HepG2 (cell line): Measurements from ENCODE around the gene ASAP2. TPM values are rescaled to one million over a fixed set of nuclear protein-coding genes. Genes with fewer than 3 reads are reported as not detected.

ENCODE experiments used
- CHD4 ChIP-seq: fragments of 200-600 bp; sonication (generic); IDR thresholded peaks from 2 replicates; pipeline ENCODE4 v1.7.0; 2017; ENCODE audit warnings: mild to moderate bottlenecking, low read length, borderline replicate concordance
- FOSL2 ChIP-seq: sonication (generic); formaldehyde crosslinking; IDR thresholded peaks from 2 replicates; pipeline ENCODE4 v1.4.0; 2020; ENCODE audit warnings: missing genetic modification reagents
- GABPA ChIP-seq, 2 experiments: IDR thresholded peaks; 2 replicates each; pipeline ENCODE4 v1.6.1; 2011 to 2016; ENCODE audit warnings: low read depth in 2 of 2, low read length in 1 of 2, missing biosample characterization in 1 of 2, missing genetic modification characterization in 1 of 2
- HNF1B ChIP-seq: sonication (generic); formaldehyde crosslinking; IDR thresholded peaks from 2 replicates; pipeline ENCODE4 v1.5.1; 2020; ENCODE audit warnings: mild to moderate bottlenecking, moderate library complexity, missing genetic modification reagents
- HNF4G ChIP-seq, 2 experiments: sonication (generic) in 1 of 2; formaldehyde crosslinking in 1 of 2; IDR thresholded peaks; 2 replicates each; pipeline versions ENCODE4 v1.4.0 to v1.6.1; 2011 to 2020; ENCODE audit warnings: borderline replicate concordance in 2 of 2, low read depth in 2 of 2, mild to moderate bottlenecking in 2 of 2, low read length in 1 of 2, missing genetic modification reagents in 1 of 2, moderate library complexity in 1 of 2
- MAX ChIP-seq: IDR thresholded peaks from 2 replicates; pipeline ENCODE4 v1.6.1; 2012; ENCODE audit warnings: inconsistent platforms
- MIER2 ChIP-seq: IDR thresholded peaks from 2 replicates; pipeline ENCODE4 v1.6.1; 2016; ENCODE audit warnings: missing biosample characterization, missing genetic modification reagents
- NR2F1 ChIP-seq, 2 experiments: fragments of 450-650 bp in 1 of 2; formaldehyde crosslinking in 1 of 2; IDR thresholded peaks; 2 replicates each; pipeline versions ENCODE4 v1.5.0 to v1.6.1; 2016 to 2020; ENCODE audit warnings: mild to moderate bottlenecking in 1 of 2, missing compliant biosample characterization in 1 of 2, missing genetic modification reagents in 1 of 2, moderate library complexity in 1 of 2
- REPIN1 ChIP-seq: sonication (generic); formaldehyde crosslinking; IDR thresholded peaks from 2 replicates; pipeline ENCODE4 v1.8.0; 2022; ENCODE audit warnings: missing genetic modification reagents, low read depth, mild to moderate bottlenecking, borderline replicate concordance
- SIX1 ChIP-seq: sonication (generic); formaldehyde crosslinking; IDR thresholded peaks from 2 replicates; pipeline ENCODE4 v1.4.0; 2020; ENCODE audit warnings: missing genetic modification reagents, borderline replicate concordance
- STAT5B ChIP-seq: sonication (generic); formaldehyde crosslinking; IDR thresholded peaks from 2 replicates; pipeline ENCODE4 v1.4.0; 2020; ENCODE audit warnings: missing genetic modification reagents
- TCF7 ChIP-seq: sonication (generic); IDR thresholded peaks from 2 replicates; pipeline ENCODE4 v1.6.1; 2016; ENCODE audit warnings: antibody characterized with exemption, low read depth
- THAP11 ChIP-seq: IDR thresholded peaks from 2 replicates; pipeline ENCODE4 v1.6.1; 2016; ENCODE audit warnings: missing biosample characterization, missing genetic modification reagents
- ZBTB7A ChIP-seq: sonication (generic); formaldehyde crosslinking; IDR thresholded peaks from 2 replicates; pipeline ENCODE4 v1.8.0; 2022; ENCODE audit warnings: mild to moderate bottlenecking, missing genetic modification reagents
- ZNF337 ChIP-seq: sonication (generic); formaldehyde crosslinking; IDR thresholded peaks from 2 replicates; pipeline ENCODE4 v1.5.1; 2020; ENCODE audit warnings: missing genetic modification reagents, low read depth, mild to moderate bottlenecking, borderline replicate concordance
- ZNF629 ChIP-seq: sonication (generic); formaldehyde crosslinking; conservative IDR thresholded peaks from 2 replicates; pipeline ENCODE4 v1.5.0; 2020; ENCODE audit warnings: missing genetic modification reagents
- ZNF724P ChIP-seq: sonication (generic); formaldehyde crosslinking; IDR thresholded peaks from 2 replicates; pipeline ENCODE4 v1.8.0; 2022; ENCODE audit warnings: missing genetic modification reagents, borderline replicate concordance
- ZNF773 ChIP-seq: sonication (generic); formaldehyde crosslinking; IDR thresholded peaks from 2 replicates; pipeline ENCODE4 v1.4.0; 2020; ENCODE audit warnings: missing genetic modification reagents, borderline replicate concordance
- ZXDC ChIP-seq: sonication (generic); formaldehyde crosslinking; IDR thresholded peaks from 2 replicates; pipeline ENCODE4 v1.5.0; 2020; ENCODE audit warnings: mild to moderate bottlenecking, missing genetic modification reagents
- polyA plus RNA-seq, 8 experiments: library from polyadenylated mRNA; depleted of rRNA in 3 of 8; stranded (reverse) in 7 of 8; unstranded in 1 of 8; fragments of >200 nt; fragmentation: Illumina TruSeq in 4 of 8; extraction: Trizol in 4 of 8; gene quantifications; 2 replicates each; pipeline versions ENCODE4 v1.2.1 to v1.2.3, GENCODE V29; 2011 to 2016; ENCODE audit warnings: low read depth in 4 of 8, missing spikeins in 1 of 8, mixed read lengths in 1 of 8; ENCODE audit not compliant: insufficient read depth in 1 of 8
- total RNA-seq, 5 experiments: library from RNA; depleted of rRNA; stranded (reverse); fragments of >200 nt; fragmentation: Illumina TruSeq; extraction: Trizol; gene quantifications; 2 replicates each; pipeline ENCODE4 v1.2.3, GENCODE V29; 2016; ENCODE audit warnings: low read depth in 1 of 5
- TF ChIP-seq, protein P1 (sequence below): sonication (generic); formaldehyde crosslinking; IDR thresholded peaks from 2 replicates; pipeline ENCODE4 v1.9.0; 2022; ENCODE audit warnings: missing genetic modification reagents, mild to moderate bottlenecking, borderline replicate concordance
- TF ChIP-seq, protein P2 (sequence below): IDR thresholded peaks from 2 replicates; pipeline ENCODE4 v1.6.1; 2016; ENCODE audit warnings: missing compliant biosample characterization, missing genetic modification reagents, borderline replicate concordance

The ASAP2 gene
- total and polyA plus RNA-seq, 2 of the 13 experiments (the other 11 are each of a cell fraction or from before 2014, with no cell fraction given) = 7.3 to 22.3 TPM

DNA sequence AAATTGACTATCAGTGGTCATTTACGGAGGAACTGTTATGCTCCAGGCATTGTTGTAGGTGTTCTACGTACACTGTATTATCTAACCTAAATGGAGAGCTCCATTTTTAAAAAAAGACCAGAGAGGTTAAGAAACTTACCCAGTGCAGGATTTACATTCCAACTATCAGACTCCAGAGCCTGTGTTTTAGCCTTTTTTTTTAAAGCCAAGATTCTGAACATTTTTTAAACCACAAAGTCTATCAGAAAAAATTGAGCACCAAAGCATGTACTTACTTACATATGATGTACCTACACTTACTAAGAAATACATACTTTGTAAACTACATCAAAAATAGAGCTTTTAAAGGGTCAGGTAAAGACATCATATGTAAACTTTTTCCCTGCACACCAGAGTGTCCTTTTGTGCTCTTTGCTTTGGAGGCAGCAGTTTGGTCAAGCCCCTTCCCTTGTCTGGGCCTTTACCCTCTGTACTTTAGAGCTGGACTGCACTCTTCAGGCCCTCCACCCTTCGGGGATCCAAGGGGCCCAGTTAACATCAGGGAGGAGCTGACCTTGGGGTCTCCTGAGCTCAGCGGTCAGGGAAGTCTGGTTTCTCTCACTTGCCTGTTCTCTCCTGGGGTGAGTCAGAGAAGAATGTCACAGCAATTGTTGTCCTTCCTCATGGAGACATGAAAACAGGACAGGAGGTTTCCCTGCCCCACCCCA is 158.3 kb downstream of the ASAP2 start (continued):
- TF ChIP-seq HNF4G (IDR thresholded peaks at IDR 0.05; ENCODE audit: borderline replicate concordance, low read depth, low read length) = peak; percentile 75
- TF ChIP-seq HNF4G (CRISPR knock-in tag; IDR thresholded peaks at IDR 0.05; ENCODE audit: borderline replicate concordance, low read depth) = no peak
- 0 out of 2 replicates have a peak, but pooled peaks have one; percentile 24 for TF ChIP-seq MIER2 (CRISPR knock-in tag)
- TF ChIP-seq ZNF629 (CRISPR knock-in tag) = no peak
- TF ChIP-seq, protein P1, sequence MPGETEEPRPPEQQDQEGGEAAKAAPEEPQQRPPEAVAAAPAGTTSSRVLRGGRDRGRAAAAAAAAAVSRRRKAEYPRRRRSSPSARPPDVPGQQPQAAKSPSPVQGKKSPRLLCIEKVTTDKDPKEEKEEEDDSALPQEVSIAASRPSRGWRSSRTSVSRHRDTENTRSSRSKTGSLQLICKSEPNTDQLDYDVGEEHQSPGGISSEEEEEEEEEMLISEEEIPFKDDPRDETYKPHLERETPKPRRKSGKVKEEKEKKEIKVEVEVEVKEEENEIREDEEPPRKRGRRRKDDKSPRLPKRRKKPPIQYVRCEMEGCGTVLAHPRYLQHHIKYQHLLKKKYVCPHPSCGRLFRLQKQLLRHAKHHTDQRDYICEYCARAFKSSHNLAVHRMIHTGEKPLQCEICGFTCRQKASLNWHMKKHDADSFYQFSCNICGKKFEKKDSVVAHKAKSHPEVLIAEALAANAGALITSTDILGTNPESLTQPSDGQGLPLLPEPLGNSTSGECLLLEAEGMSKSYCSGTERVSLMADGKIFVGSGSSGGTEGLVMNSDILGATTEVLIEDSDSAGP (CRISPR knock-in tag) = 0 out of 2 replicates have a peak, but pooled peaks have one; percentile 32
- TF ChIP-seq THAP11 (CRISPR knock-in tag) = no peak
- peak; percentile 33 to 47; a peak in 2 of 4 replicates for TF ChIP-seq NR2F1 (CRISPR knock-in tag; IDR thresholded peaks at IDR 0.05)
- TF ChIP-seq ZNF724P (CRISPR knock-in tag) = no peak
- TF ChIP-seq SIX1 (CRISPR knock-in tag) = no peak
- TF ChIP-seq REPIN1 (CRISPR knock-in tag) = 0 out of 2 replicates have a peak, but pooled peaks have one; percentile 74
- TF ChIP-seq STAT5B = no peak
- no peak for TF ChIP-seq GABPA (IDR thresholded peaks at IDR 0.05; ENCODE audit: low read depth, low read length)
- TF ChIP-seq GABPA (CRISPR knock-in tag; IDR thresholded peaks at IDR 0.05; ENCODE audit: low read depth) = 0 out of 2 replicates have a peak, but pooled peaks have one; percentile 13
- no peak; the same call in 1 of the 2 replicates for TF ChIP-seq ZBTB7A (CRISPR knock-in tag)
- no peak for TF ChIP-seq ZXDC (CRISPR knock-in tag)
- no peak for TF ChIP-seq MAX
- TF ChIP-seq ZNF773 (CRISPR knock-in tag) = no peak
- TF ChIP-seq, protein P2, sequence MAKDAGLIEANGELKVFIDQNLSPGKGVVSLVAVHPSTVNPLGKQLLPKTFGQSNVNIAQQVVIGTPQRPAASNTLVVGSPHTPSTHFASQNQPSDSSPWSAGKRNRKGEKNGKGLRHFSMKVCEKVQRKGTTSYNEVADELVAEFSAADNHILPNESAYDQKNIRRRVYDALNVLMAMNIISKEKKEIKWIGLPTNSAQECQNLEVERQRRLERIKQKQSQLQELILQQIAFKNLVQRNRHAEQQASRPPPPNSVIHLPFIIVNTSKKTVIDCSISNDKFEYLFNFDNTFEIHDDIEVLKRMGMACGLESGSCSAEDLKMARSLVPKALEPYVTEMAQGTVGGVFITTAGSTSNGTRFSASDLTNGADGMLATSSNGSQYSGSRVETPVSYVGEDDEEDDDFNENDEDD = no peak
- peak; percentile 82 for TF ChIP-seq FOSL2
- TF ChIP-seq CHD4 = no peak
- 0 out of 2 replicates have a peak, but pooled peaks have one; percentile 51 for TF ChIP-seq HNF1B (CRISPR knock-in tag)
- TF ChIP-seq TCF7 = no peak
- TF ChIP-seq ZNF337 = no peak
